ENCODE data around the gene LBH. TPM values are rescaled to one million over a fixed set of nuclear protein-coding genes. Genes with fewer than 3 reads are reported as not detected.

The LBH gene
- polyA plus RNA-seq (2012; ENCODE audit: low read depth, missing spikeins), result 35.5 TPM

DNA sequence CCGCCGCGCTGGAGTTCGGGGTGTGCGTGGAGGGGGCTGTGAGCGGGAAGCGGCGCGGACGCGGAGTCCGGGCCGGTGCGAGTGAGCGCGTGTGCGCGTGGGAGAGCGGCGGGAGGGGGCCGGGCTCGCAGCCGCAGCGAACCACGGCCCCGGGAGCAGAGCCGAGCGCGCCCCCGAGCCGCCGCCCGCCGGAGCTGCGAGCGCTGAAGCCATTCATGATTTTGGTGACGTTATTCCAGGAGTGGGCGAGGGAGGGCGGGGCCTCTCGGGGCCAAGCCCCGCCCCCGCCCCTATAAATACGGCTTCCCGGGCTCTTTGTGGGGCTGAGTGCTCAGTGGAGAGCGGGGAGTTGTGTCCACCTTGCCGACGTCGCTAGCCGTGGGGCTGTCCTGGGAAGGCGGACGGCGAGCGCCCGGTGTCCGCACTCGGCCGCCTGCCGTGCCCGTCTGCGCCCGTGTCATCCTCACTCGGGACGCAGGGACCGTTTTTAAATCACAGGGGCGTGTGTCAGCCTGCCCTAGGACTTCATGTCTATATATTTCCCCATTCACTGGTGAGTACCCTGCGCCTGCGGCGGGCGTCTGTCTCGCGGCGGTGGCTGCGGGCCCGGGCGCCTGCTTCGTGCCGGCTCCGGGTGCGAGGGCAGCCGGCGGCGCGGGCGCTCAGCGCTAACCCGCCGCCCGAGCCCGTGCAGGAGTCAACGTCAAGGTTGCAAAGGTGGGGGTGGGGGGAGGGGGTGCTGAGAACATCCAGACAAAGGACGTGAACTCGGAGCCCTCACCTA lies at the start of gene LBH:
Gene LBH, plus strand, starts transcription at position 323 of the 784 bp plus-strand sequence. Its CDS starts 205 bp downstream, at position 528.
- peak; percentile 82 for FAIRE-seq

DNA sequence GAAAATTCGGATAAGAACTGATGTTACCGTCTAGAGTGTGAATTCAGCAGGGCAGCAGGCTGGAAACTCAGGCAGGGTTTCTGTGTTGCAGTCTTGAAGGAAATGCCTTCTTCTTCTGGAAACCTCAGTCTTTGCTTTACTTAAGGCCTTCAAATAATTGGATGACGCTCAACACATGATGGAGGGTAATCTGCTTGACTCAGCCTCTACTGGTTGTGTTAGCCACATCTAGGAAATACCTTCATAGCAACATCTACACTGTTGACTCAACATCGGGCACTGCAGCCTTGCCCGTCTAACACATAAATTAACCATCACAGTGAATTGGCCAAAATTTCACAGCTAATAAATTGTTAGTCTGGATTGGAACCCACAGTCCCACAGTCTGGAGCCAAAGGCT lies 47.3 kb upstream of the LBH start:
- DNase-seq (ENCODE audit: insufficient read length, low spot score) (no peak), FAIRE-seq (no peak)
- no peak for TF ChIP-seq POU2F2 (IDR thresholded peaks at IDR 0.05; ENCODE audit: low read depth, low read length)
- TF ChIP-seq POLR2AphosphoS5 (IDR thresholded peaks at IDR 0.05; ENCODE audit: low read depth, low read length), result no peak
- TF ChIP-seq SPI1 (IDR thresholded peaks at IDR 0.05; ENCODE audit: low read depth, low read length), result no peak
- no peak for TF ChIP-seq PAX5 (IDR thresholded peaks at IDR 0.05; ENCODE audit: insufficient read depth, low read length, severe bottlenecking)
- no peak for TF ChIP-seq POLR2A (IDR thresholded peaks at IDR 0.05; ENCODE audit: low read depth, low read length)

More for the DNA sequence above, at the start of gene LBH:
- peak; percentile 72 for DNase-seq (ENCODE audit: insufficient read length, low spot score)
- TF ChIP-seq TAF1 (IDR thresholded peaks at IDR 0.05; ENCODE audit: low read depth, low read length) (peak; percentile 91), PAX5 (IDR thresholded peaks at IDR 0.05; ENCODE audit: insufficient read depth, low read length, severe bottlenecking) (peak; percentile 13), POLR2AphosphoS5 (IDR thresholded peaks at IDR 0.05; ENCODE audit: low read depth, low read length) (peak; percentile 99), POU2F2 (IDR thresholded peaks at IDR 0.05; ENCODE audit: low read depth, low read length) (peak; percentile 85; the same call in 1 of the 2 replicates), POLR2A (IDR thresholded peaks at IDR 0.05; ENCODE audit: low read depth, low read length) (peak; percentile 99), SPI1 (IDR thresholded peaks at IDR 0.05; ENCODE audit: low read depth, low read length) (no peak)

DNA sequence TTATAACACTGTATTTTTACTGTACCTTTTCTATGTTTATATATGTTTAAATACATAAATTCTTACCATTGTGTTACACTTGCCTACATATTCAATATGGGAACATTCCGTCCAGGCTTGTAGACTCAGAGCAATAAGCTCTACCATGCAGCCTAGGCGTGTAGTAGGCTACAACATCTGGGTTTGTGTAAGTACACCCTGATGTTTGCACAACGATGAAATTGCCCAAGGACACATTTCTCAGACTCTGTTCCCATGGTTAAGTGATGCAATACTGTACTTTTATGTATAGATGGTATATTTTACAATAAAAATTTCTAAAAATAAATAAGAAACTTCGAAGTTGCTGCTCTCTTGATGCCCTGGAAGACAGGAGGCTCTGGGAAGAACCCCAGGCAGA lies 46.2 kb upstream of the LBH start:
- DNase-seq (ENCODE audit: insufficient read length, low spot score), result no peak
- TF ChIP-seq PAX5 (IDR thresholded peaks at IDR 0.05; ENCODE audit: insufficient read depth, low read length, severe bottlenecking) (no peak), POU2F2 (IDR thresholded peaks at IDR 0.05; ENCODE audit: low read depth, low read length) (no peak)
- FAIRE-seq, result no peak

DNA sequence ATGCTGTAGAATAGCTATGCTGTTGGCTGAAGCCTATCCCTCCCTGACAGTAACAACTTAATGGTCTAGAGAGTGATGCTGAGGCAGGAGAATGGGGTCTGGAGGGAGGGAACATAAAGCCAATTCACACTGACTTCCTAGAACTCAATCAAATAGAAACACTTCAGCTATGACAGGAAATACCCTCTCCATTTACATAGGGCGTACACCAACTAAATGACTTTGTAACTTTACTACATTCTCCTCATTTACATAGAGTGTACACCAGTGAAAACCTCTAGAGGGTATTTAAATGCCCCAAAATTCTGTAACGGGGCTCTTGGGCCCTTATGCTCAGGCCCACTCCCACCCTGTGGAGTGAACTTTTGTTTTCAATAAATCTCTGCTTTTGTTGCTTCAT lies 43.0 kb upstream of the LBH start:
- no peak for DNase-seq (ENCODE audit: insufficient read length, low spot score)
- TF ChIP-seq PAX5 (IDR thresholded peaks at IDR 0.05; ENCODE audit: insufficient read depth, low read length, severe bottlenecking), result no peak
- no peak for TF ChIP-seq SPI1 (IDR thresholded peaks at IDR 0.05; ENCODE audit: low read depth, low read length)
- TF ChIP-seq TAF1 (IDR thresholded peaks at IDR 0.05; ENCODE audit: low read depth, low read length), result no peak
- TF ChIP-seq POLR2AphosphoS5 (IDR thresholded peaks at IDR 0.05; ENCODE audit: low read depth, low read length), result no peak
- no peak for TF ChIP-seq POU2F2 (IDR thresholded peaks at IDR 0.05; ENCODE audit: low read depth, low read length)
- TF ChIP-seq POLR2A (IDR thresholded peaks at IDR 0.05; ENCODE audit: low read depth, low read length), result no peak
- peak; percentile 35 for FAIRE-seq

DNA sequence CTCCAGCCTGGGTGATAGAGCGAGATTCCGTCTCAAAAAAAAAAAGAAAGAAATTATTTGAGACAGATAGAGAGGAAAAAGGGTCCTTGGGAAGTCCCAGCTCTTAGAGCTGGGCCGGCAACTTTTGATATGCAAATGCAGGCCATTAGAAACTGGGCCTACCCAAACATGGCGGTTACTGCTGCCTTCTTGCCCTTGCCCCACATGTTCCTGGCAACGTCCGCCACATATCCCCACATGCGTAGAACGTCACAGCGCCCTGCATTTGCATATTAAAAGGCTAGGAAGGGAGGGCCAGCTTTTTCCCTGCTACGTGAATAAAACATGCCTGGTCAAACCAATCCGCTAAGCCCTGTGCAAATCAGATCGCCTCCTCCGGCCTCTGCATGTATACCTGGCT lies 40.7 kb upstream of the LBH start:
- FAIRE-seq (no peak), DNase-seq (ENCODE audit: insufficient read length, low spot score) (no peak)
- TF ChIP-seq PAX5 (IDR thresholded peaks at IDR 0.05; ENCODE audit: insufficient read depth, low read length, severe bottlenecking) (no peak), POLR2AphosphoS5 (IDR thresholded peaks at IDR 0.05; ENCODE audit: low read depth, low read length) (no peak), TAF1 (IDR thresholded peaks at IDR 0.05; ENCODE audit: low read depth, low read length) (no peak)

DNA sequence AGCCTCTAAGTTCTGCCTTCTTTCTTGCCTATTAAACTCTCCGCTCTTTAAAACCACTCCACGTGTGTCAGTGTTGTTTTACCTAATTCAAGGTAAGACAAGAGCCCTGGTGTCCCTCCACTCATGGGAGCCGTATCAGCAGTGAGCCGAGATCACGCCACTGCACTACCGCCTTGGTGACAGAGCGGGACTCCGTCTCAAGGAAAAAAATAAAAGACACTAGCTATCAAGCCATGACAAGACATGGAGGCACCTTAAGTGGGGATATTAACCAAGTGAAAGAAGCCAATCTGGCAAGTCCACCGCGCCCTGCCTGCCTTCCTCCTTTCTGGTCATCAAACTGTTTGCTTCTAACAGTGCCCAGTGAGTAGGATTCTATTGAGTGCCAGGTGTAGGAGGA lies 40.2 kb upstream of the LBH start:
- DNase-seq (ENCODE audit: insufficient read length, low spot score), result no peak
- TF ChIP-seq POU2F2 (IDR thresholded peaks at IDR 0.05; ENCODE audit: low read depth, low read length), result no peak
- no peak for FAIRE-seq

DNA sequence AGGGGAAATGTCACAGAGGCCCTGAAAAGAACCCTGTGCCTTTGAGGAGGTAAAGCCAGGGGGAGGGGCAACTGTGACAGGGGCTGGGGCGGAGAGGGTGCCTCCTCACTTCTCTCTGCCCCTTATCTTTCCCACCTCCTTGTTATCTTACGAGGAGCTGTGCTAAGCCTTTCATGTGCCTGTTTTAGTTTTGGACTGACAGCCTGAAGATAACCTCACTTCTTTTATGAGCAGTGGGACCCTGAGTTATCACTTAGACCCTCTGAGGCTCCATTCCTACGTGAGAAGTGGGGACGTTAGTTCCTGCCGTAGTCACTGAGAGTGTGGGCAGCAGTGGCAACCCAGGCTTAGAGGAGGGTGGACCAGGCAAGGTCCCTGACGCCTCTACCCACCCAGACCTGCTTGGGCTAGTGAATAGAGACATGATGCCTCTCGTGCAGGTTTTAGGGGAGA lies 39.5 kb upstream of the LBH start:
- no peak for FAIRE-seq
- TF ChIP-seq PAX5 (IDR thresholded peaks at IDR 0.05; ENCODE audit: insufficient read depth, low read length, severe bottlenecking) (no peak), TAF1 (IDR thresholded peaks at IDR 0.05; ENCODE audit: low read depth, low read length) (no peak), POLR2A (IDR thresholded peaks at IDR 0.05; ENCODE audit: low read depth, low read length) (no peak), SPI1 (IDR thresholded peaks at IDR 0.05; ENCODE audit: low read depth, low read length) (no peak), POU2F2 (IDR thresholded peaks at IDR 0.05; ENCODE audit: low read depth, low read length) (no peak), POLR2AphosphoS5 (IDR thresholded peaks at IDR 0.05; ENCODE audit: low read depth, low read length) (no peak)
- no peak for DNase-seq (ENCODE audit: insufficient read length, low spot score)

DNA sequence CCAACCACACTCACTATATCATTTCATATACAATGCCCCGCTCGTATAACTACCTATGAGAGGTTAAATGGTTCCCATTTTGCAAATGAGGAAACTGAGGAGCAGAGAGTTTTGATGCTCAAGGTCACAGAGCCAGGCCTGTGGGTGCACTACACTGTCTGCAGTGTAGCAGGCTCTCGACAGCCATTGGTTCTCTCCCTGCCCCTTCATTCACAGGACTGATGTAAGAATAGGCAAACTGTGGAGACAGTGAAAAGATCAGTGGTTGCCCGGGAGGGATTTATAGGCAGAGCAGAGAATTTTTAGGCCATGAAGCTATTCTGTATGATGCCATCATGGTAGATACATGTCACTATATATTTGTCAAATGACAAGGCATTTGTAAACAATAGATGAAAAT lies 39.0 kb upstream of the LBH start:
- FAIRE-seq (no peak), DNase-seq (ENCODE audit: insufficient read length, low spot score) (no peak)
- no peak for TF ChIP-seq SPI1 (IDR thresholded peaks at IDR 0.05; ENCODE audit: low read depth, low read length)
- TF ChIP-seq POLR2A (IDR thresholded peaks at IDR 0.05; ENCODE audit: low read depth, low read length), result no peak
- no peak for TF ChIP-seq POU2F2 (IDR thresholded peaks at IDR 0.05; ENCODE audit: low read depth, low read length)
- TF ChIP-seq POLR2AphosphoS5 (IDR thresholded peaks at IDR 0.05; ENCODE audit: low read depth, low read length), result no peak
- no peak for TF ChIP-seq TAF1 (IDR thresholded peaks at IDR 0.05; ENCODE audit: low read depth, low read length)
- no peak for TF ChIP-seq PAX5 (IDR thresholded peaks at IDR 0.05; ENCODE audit: insufficient read depth, low read length, severe bottlenecking)

DNA sequence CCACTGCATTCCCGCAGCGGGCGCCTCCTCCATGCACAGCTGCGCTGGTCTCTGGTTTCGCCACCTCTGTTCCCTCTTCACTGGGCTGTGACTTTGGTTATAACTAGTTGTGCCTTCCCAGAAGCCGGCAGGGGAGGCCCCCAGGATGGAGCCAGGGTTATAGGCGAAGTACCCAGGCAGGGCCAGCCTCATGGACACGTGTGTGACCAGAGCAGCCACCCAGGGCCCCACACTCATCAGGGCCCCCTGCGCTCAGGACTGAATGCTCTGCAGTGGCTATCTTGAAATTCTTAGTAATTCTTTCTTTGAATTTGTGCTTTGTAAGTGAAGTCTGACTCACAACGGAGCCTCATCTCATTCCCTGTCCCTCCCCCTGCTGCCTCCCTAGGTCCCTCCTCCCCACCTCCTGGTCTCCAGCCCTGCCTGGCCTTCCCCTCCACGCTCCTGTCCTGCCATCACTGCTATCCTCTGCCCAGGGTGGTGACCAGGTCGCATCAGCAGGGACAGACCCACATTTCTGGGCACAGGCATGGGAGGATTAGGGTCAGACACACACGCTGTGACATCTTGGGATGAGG lies 38.1 kb upstream of the LBH start:
- no peak for TF ChIP-seq SPI1 (IDR thresholded peaks at IDR 0.05; ENCODE audit: low read depth, low read length)
- no peak for TF ChIP-seq POU2F2 (IDR thresholded peaks at IDR 0.05; ENCODE audit: low read depth, low read length)
- no peak for TF ChIP-seq POLR2A (IDR thresholded peaks at IDR 0.05; ENCODE audit: low read depth, low read length)
- no peak for TF ChIP-seq TAF1 (IDR thresholded peaks at IDR 0.05; ENCODE audit: low read depth, low read length)
- TF ChIP-seq PAX5 (IDR thresholded peaks at IDR 0.05; ENCODE audit: insufficient read depth, low read length, severe bottlenecking), result no peak
- TF ChIP-seq POLR2AphosphoS5 (IDR thresholded peaks at IDR 0.05; ENCODE audit: low read depth, low read length), result no peak
- no peak for DNase-seq (ENCODE audit: insufficient read length, low spot score)
- no peak for FAIRE-seq

DNA sequence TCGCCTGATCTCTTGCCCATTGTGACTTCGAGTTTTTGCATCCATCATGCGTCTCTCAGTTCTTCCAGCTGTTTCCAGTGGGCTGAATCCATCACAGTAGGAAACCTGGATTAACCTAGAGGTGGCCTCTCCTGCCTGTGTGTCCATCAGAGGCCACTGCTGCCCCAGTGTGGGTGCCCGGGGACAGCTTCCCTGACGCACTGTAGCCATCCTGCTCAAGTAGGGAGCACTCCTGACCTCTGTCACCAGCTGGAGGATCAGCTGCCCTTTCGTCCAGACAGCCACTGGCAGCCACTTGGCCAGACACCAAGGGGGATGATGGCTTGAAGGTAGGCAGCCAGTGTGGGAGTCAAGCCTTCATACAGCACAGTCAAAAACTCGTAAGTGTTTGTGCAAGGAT lies 36.9 kb upstream of the LBH start:
- FAIRE-seq (no peak), DNase-seq (ENCODE audit: insufficient read length, low spot score) (no peak)
- TF ChIP-seq TAF1 (IDR thresholded peaks at IDR 0.05; ENCODE audit: low read depth, low read length) (no peak), POLR2AphosphoS5 (IDR thresholded peaks at IDR 0.05; ENCODE audit: low read depth, low read length) (no peak), POLR2A (IDR thresholded peaks at IDR 0.05; ENCODE audit: low read depth, low read length) (no peak), POU2F2 (IDR thresholded peaks at IDR 0.05; ENCODE audit: low read depth, low read length) (no peak), PAX5 (IDR thresholded peaks at IDR 0.05; ENCODE audit: insufficient read depth, low read length, severe bottlenecking) (no peak), SPI1 (IDR thresholded peaks at IDR 0.05; ENCODE audit: low read depth, low read length) (no peak)

Data from GM12891 (cell line).